AG09309 (cell line): ENCODE results near the gene B4GALNT2.
"Not testable (repeated sequence)": the region's sequence is repeated elsewhere in the genome, so short reads cannot be mapped to it uniquely, and the experiment has no call there.

Source experiments
- DNase-seq: peaks from one replicate; pipeline ENCODE4 v3.0.0-alpha.2; 2010; ENCODE audit warnings: low read depth
- H3K4me3 ChIP-seq: 2 replicates; pipeline ENCODE4 v1.5.1; 2011; ENCODE audit warnings: mild to moderate bottlenecking, low read depth, low read length, moderate library complexity; ENCODE audit not compliant: control insufficient read depth
- CTCF ChIP-seq: IDR thresholded peaks from 2 replicates; pipeline ENCODE4 v1.5.1; 2011; ENCODE audit warnings: mild to moderate bottlenecking, low read depth, low read length, inconsistent platforms; ENCODE audit not compliant: insufficient read depth, control insufficient read depth; ENCODE audit errors: missing control alignments

B4GALNT2 gene

DNA sequence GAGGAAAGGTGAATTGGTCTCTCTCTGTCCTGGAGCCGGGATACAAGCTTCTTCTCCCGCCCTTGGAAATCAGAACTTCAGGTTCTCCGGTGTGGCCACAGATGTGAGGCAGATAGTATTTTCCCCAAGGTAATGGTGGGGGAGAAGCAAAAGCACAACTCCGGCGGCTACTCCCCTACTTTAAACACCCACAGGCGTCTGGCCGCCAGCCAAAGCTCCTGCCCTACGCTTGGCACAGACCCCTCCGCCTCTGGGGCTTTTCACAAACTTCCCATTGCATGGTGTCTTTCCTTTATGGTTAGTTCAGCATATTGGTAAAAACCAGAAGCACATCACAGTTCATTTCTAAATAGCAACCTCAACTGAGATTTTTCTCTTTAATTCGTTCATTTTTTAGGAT, 39.4 kb upstream of the B4GALNT2 start:
- DNase-seq, result no peak
- TF ChIP-seq CTCF, result no peak
- no peak overlapping the region for H3K4me3 ChIP-seq

- no peak for DNase-seq
- no peak overlapping the region for H3K4me3 ChIP-seq
- no peak for TF ChIP-seq CTCF
Measured at GRCh38 chr17:49100601-49101000, 32.0 kb upstream of the B4GALNT2 start.

- DNase-seq, result peak; percentile 51
- no peak overlapping the region for H3K4me3 ChIP-seq
- no peak for TF ChIP-seq CTCF
Measured at GRCh38 chr17:49101054-49101534, 31.5 kb upstream of the B4GALNT2 start.

DNA sequence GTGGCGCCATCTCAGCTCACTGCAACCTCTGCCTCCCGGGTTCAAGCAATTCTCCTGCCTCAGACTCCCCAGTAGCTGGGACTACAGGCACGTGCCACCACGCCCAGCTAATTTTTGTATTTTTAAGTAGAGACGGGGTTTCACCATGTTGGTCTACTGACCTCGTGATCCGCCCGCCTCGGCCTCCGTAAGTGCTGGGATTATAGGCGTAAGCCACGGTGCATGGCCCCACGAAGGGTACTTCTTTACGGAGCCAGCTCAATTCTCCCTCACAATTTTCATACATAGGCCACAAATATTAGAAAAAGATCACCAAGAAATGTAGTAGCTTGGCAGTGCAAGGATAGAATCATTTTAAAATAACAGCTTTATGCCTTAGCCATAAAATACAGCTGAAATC, 29.2 kb upstream of the B4GALNT2 start:
- not testable (repeated sequence) for DNase-seq

DNA sequence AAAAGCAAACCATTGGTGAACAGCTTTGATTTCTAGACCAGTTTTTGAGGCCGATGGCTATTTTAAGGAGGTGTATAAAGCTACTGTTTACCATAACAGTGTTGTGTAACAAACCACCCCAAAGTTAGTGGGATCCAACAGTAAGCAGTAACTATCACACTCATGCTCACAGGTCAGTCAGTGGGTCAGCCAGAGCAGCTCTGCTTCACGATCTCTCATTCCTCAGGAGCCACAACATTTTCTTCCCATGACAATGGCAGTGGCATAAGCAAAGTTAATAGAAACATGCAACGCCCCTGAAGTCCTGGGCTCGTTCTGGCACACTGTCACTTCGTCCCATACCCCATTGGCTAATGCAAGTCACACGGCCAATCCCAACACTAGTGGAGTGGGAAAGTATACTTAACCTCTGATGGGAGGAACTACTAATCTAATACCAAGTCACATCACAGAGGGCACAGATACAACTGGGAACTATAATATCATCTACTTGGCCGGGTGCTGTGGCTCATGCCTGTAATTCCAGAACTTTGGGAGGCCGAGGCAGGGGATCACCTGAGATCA, 28.0 kb upstream of the B4GALNT2 start:
- DNase-seq, result no peak
- TF ChIP-seq CTCF, result no peak
- no peak overlapping the region for H3K4me3 ChIP-seq

More for the DNA sequence above, 29.2 kb upstream of the B4GALNT2 start:
- not testable (repeated sequence) for H3K4me3 ChIP-seq

DNA sequence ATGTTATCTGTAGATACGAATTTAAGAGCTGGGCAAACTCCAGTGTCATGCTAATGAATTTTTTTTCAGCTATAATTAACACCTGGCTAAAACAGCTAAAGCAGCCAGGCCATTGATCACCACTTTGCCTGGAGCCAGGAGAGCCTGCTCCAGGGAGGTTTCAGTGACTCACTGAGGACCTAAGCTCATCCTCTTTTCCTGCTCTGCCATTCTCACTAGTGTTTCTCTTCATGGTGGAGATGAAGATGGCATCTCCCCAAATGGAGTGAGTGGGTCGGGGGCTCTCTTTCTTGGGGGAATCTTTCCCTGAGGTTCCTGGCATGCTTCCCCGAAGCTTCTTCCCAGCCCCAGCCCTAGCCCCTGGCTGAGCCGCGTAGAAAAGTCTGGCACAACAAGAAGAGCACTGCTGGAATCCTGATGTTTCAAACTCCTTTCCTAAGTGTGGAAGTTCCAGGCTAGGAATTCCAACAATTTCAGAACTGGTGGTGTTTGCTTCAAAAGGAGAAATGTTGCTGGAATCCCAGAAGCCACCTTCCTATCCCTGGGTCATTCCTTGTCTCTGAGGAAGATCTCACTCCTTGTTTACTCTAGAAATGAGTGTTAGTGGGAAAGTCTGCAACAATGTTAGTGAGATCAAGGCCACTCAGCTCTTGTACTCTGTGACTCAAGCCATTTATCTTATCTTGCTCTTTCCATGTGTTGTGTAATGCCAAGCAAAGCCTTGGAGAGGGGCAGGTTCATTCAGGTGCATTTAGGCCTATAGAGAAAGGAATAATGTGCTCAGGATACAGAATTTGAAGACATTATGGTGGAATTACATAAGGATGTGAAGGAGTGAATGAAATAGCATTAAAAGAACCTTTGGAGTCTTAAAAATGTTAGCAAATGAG, 26.0 kb upstream of the B4GALNT2 start:
- no peak for DNase-seq
- H3K4me3 ChIP-seq, result no peak overlapping the region
- TF ChIP-seq CTCF, result no peak

DNA sequence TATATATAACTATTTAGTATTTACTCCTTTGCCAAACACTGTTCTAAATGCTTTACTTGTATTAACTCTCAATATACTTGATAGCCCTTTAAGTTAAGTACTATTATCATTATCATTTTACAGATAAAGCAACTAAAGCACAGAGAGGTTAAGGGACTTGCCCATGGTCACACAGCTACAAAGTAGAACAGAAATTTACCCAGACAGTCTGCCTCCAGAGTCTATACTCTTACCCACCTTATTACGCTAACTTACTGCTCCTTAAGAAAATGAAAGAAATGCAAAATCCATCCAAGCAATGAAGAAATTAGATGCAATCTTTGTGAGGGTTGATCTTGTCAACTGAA, 25.4 kb upstream of the B4GALNT2 start:
- H3K4me3 ChIP-seq, result no peak overlapping the region
- no peak for TF ChIP-seq CTCF
- no peak for DNase-seq
